IMR-90 (cell line): ENCODE results near the gene TTLL11. TPM values are rescaled to one million over a fixed set of nuclear protein-coding genes. Genes with fewer than 3 reads are reported as not detected.

ENCODE experiments used
- ATAC-seq: fragments of 200-7000 bp; cut with Tn5 transposase; 2 replicates; pipeline ENCODE4 v1.9.1; 2020; ENCODE audit warnings: low read depth, mild to moderate bottlenecking, moderate library complexity
- BruUV-seq: library from RNA; stranded (reverse); fragments of 400-500 nt; replicated peaks from 2 replicates; lab custom pipeline; 2021; lab: Mats Ljungman, UMichigan
- CTCF ChIA-PET: fragments of 300-600 bp; formaldehyde crosslinking; extraction: SDS; loops from one replicate; lab custom pipeline; 2021; ENCODE audit warnings: antibody characterized with exemption; lab: Yijun Ruan, JAX
- POLR2A ChIA-PET: fragments of 300-600 bp; sonication (Branson Sonifier 250); formaldehyde crosslinking; loops from one replicate; lab custom pipeline; 2022; ENCODE audit warnings: antibody characterized with exemption; ENCODE audit not compliant: unreplicated experiment; lab: Charles Lee
- DNase-seq: peaks from one replicate; pipeline ENCODE4 v3.0.0; 2013
- H2AFZ ChIP-seq: replicated peaks from 2 replicates; pipeline ENCODE3; 2013; ENCODE audit warnings: low read length, mild to moderate bottlenecking; ENCODE audit not compliant: poor library complexity
- H2AK5ac ChIP-seq: 2 replicates; pipeline ENCODE4 v1.6.1; 2013; ENCODE audit warnings: low read depth, low read length, inconsistent platforms
- H2AK9ac ChIP-seq: replicated peaks from 2 replicates; pipeline ENCODE3; 2013; ENCODE audit warnings: mild to moderate bottlenecking, low read depth, low read length, moderate library complexity; ENCODE audit not compliant: poor library complexity
- H2BK120ac ChIP-seq: 2 replicates; pipeline ENCODE4 v1.6.1; 2013; ENCODE audit warnings: low read depth, low read length, inconsistent platforms
- H2BK15ac ChIP-seq: 3 replicates; pipeline ENCODE4 v1.6.1; 2013; ENCODE audit warnings: low read depth, low read length, inconsistent platforms
- H2BK20ac ChIP-seq: 2 replicates; pipeline ENCODE4 v1.6.1; 2013; ENCODE audit warnings: low read depth, mild to moderate bottlenecking, inconsistent platforms, low read length, moderate library complexity
- H2BK5ac ChIP-seq: 2 replicates; pipeline ENCODE4 v1.6.1; 2013; ENCODE audit warnings: mild to moderate bottlenecking, low read depth, low read length, inconsistent platforms; ENCODE audit not compliant: poor library complexity, severe bottlenecking
- H3K14ac ChIP-seq: replicated peaks from 2 replicates; pipeline ENCODE4 v1.6.1; 2013; ENCODE audit warnings: low read depth, low read length, inconsistent platforms
- H3K18ac ChIP-seq: 2 replicates; pipeline ENCODE4 v1.6.1; 2013; ENCODE audit warnings: low read depth, low read length, control low read depth
- H3K23ac ChIP-seq: 2 replicates; pipeline ENCODE4 v1.6.1; 2013; ENCODE audit warnings: low read depth, low read length, inconsistent platforms
- H3K27ac ChIP-seq: 2 replicates; pipeline ENCODE4 v1.5.1; 2013; ENCODE audit warnings: mild to moderate bottlenecking, control low read depth, low read length; ENCODE audit not compliant: insufficient read depth
- H3K27me3 ChIP-seq: 2 replicates; pipeline ENCODE4 v1.6.1; 2013; ENCODE audit warnings: low read length; ENCODE audit not compliant: control insufficient read depth, insufficient read depth
- H3K36me3 ChIP-seq: 2 replicates; pipeline ENCODE4 v1.6.1; 2013; ENCODE audit warnings: low read length, mixed read lengths; ENCODE audit not compliant: control insufficient read depth, insufficient read depth
- H3K4ac ChIP-seq: 2 replicates; pipeline ENCODE4 v1.6.1; 2013; ENCODE audit warnings: low read depth, low read length, inconsistent platforms
- H3K4me1 ChIP-seq: 2 replicates; pipeline ENCODE4 v1.6.1; 2013; ENCODE audit warnings: low read length, mixed read lengths; ENCODE audit not compliant: control insufficient read depth, insufficient read depth
- H3K4me2 ChIP-seq: 2 replicates; pipeline ENCODE4 v1.6.1; 2013; ENCODE audit warnings: low read depth, mild to moderate bottlenecking, control low read depth, low read length, moderate library complexity
- H3K4me3 ChIP-seq: 2 replicates; pipeline ENCODE4 v1.5.1; 2013; ENCODE audit warnings: low read depth, mild to moderate bottlenecking, control low read depth, low read length, moderate library complexity; ENCODE audit not compliant: insufficient read depth
- H3K56ac ChIP-seq: 2 replicates; pipeline ENCODE4 v1.6.1; 2013; ENCODE audit warnings: low read length, inconsistent platforms; ENCODE audit not compliant: insufficient read depth; ENCODE audit errors: extremely low read depth
- H3K79me1 ChIP-seq, 2 experiments: 2 replicates each; pipeline ENCODE4 v1.6.1; 2013; ENCODE audit warnings: low read length in 2 of 2, inconsistent platforms in 1 of 2, low read depth in 1 of 2
- H3K9ac ChIP-seq: 2 replicates; pipeline ENCODE4 v1.6.1; 2013; ENCODE audit warnings: low read depth, low read length, control low read depth
- H3K9me1 ChIP-seq: 2 replicates; pipeline ENCODE4 v1.6.1; 2013; ENCODE audit warnings: low read length, inconsistent platforms; ENCODE audit not compliant: insufficient read depth
- H3K9me3 ChIP-seq: 2 replicates; pipeline ENCODE4 v1.6.1; 2013; ENCODE audit warnings: low read length; ENCODE audit not compliant: control insufficient read depth, insufficient read depth
- H4K20me1 ChIP-seq: 2 replicates; pipeline ENCODE4 v1.6.1; 2013; ENCODE audit warnings: low read length, inconsistent platforms; ENCODE audit not compliant: insufficient read depth
- H4K5ac ChIP-seq: 2 replicates; pipeline ENCODE4 v1.6.1; 2013; ENCODE audit warnings: mild to moderate bottlenecking, low read depth, low read length, control low read depth
- H4K8ac ChIP-seq, 2 experiments: 2 replicates each; pipeline ENCODE4 v1.6.1; 2013; ENCODE audit warnings: low read depth in 2 of 2, low read length in 2 of 2, control low read depth in 1 of 2, inconsistent platforms in 1 of 2
- H4K91ac ChIP-seq: 2 replicates; pipeline ENCODE4 v1.6.1; 2013; ENCODE audit warnings: low read depth, low read length, inconsistent platforms; ENCODE audit not compliant: insufficient read depth
- MAFK ChIP-seq: IDR thresholded peaks from 2 replicates; pipeline ENCODE4 v1.6.1; 2012; ENCODE audit warnings: low read depth, low read length, improper control_type of control experiment
- WGBS, 2 experiments: methylation state at CpG; one replicate each; pipeline versions ENCODE4 v1.1.5 to v1.1.7; 2013; ENCODE audit warnings: missing lambda C conversion rate in 2 of 2; ENCODE audit not compliant: insufficient read length in 1 of 2; ENCODE audit errors: extremely low coverage in 2 of 2; 5-methylcytosine and 5-hydroxymethylcytosine counted together
- dilution Hi-C: fragments of 300-500 bp; cut with HindIII; formaldehyde crosslinking; loops from one replicate; pipeline ENCODE4 v1.14.3; 2018; ENCODE audit warnings: low sequenced_read_pairs; ENCODE audit not compliant: unreplicated experiment
- in situ Hi-C: fragments of 300-500 bp; cut with MboI; formaldehyde crosslinking; loops from 3 replicates; pipeline ENCODE4 v1.14.3; 2019; ENCODE audit warnings: low sequenced_read_pairs, inconsistent platforms, mixed read lengths
- intact Hi-C: fragments of 100-400 bp; cut with micrococcal nuclease; formaldehyde crosslinking; loops from 2 replicates; pipeline ENCODE4 v1.10.0; 2022
- polyA plus RNA-seq, 3 experiments: library from polyadenylated mRNA; depleted of rRNA; stranded (reverse); fragments of >200 nt; gene quantifications; 2 replicates each; pipeline ENCODE4 v1.2.3, GENCODE V29; 2012; ENCODE audit warnings: low replicate concordance in 1 of 3
- total RNA-seq: library from RNA; depleted of rRNA; stranded (reverse); fragments of >200 nt; gene quantifications from 2 replicates; pipeline ENCODE4 v1.2.3, GENCODE V29; 2012

The TTLL11 gene
- total and polyA plus RNA-seq, 2 of the 4 experiments (the other 2 are of a cell fraction), result 2.0 to 4.6 TPM

- Histone ChIP-seq H3K27me3 (peaks cover 4% of the 10 kb centered on the region; the same call in 1 of the 2 replicates), H3K18ac (no peak overlapping the region), H4K5ac (no peak overlapping the region), H3K14ac (no peak overlapping the region), H3K9me1 (peaks cover 7% of the 10 kb centered on the region), H2BK120ac (no peak overlapping the region), H3K4me1 (peaks cover 10% of the 10 kb centered on the region), H3K27ac (no peak overlapping the region), H3K23ac (no peak overlapping the region), H3K4me2 (no peak overlapping the region), H3K9ac (no peak overlapping the region), H2AK5ac (no peak overlapping the region), H3K56ac (no peak overlapping the region), H4K8ac (no peak overlapping the region), H2AFZ (no peak overlapping the region), H2AK9ac (no peak overlapping the region), H3K36me3 (no peaks in the 10 kb centered on the region), H2BK5ac (no peak overlapping the region), H3K9me3 (no peaks in the 10 kb centered on the region), H4K91ac (no peak overlapping the region), H3K4ac (no peak overlapping the region), H4K20me1 (no peaks in the 10 kb centered on the region), H3K79me1 (no peaks in the 10 kb centered on the region), H2BK20ac (no peak overlapping the region), H2BK15ac (no peak overlapping the region), H3K4me3 (no peak overlapping the region)
- POLR2A ChIA-PET, result no interaction called here
- intact Hi-C loops, result no loop called here
- 82% methylated on average over 5 of the region's 10 CpGs; no CpG with 5 or more reads in 1 of the 2 experiments for WGBS, 2 experiments
- BruUV-seq, result no TSS peak
- no peak for DNase-seq
- dilution Hi-C loops, result no loop called here
- no peak for TF ChIP-seq MAFK
- CTCF ChIA-PET, result interaction anchor here (0.9 to 4.7 kb wide), 2 partner anchors 22 to 159 kb away, joined by 3 to 37 read pairs; no protein-coding TSS in a partner anchor
- in situ Hi-C loops, result loop anchor here (5.0 kb wide), 3 partner anchors 231 to 691 kb away; no protein-coding TSS in a partner anchor
- ATAC-seq, result no peak
These were observed 28.3 kb upstream of the TTLL11 start for GRCh38 chr9:122121391-122121790.
